ENCODE results near the gene S100A10.

DNA sequence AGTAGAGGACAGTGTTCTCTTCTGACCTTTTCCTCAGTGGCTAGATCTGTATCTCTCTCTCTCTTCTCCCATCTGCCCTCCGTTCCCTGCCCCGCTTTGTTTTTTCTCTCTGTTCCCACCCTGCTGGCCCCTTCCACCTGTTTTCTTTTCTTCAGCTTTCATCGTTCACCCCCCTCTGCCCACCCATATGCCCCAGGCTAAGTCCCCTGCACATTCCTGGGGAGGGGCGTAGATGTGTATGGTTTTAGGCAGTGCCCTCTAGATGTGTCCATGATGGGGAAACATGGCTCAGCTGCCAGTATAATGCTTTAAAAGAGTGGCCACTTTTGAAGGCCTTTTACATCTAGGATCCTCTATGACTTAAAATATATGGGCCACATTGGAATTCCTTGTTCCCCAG lies 29.6 kb upstream of the S100A10 start:
- no peak for TF ChIP-seq GATA2 (IDR thresholded peaks at IDR 0.05; ENCODE audit: low read depth, low read length)
- no peak for TF ChIP-seq GATA3 (IDR thresholded peaks at IDR 0.05; ENCODE audit: low read depth, low read length)
